Measurements from ENCODE around the gene ABCD4.

GRCh38 chr14:74289801-74290200 lies 12.9 kb downstream of the ABCD4 start:
- TF ChIP-seq REST (IDR thresholded peaks at IDR 0.05) = no peak
- TF ChIP-seq CTCF (IDR thresholded peaks at IDR 0.05) = no peak
- no peak for TF ChIP-seq HDAC2 (IDR thresholded peaks at IDR 0.05)
- TF ChIP-seq POLR2A (IDR thresholded peaks at IDR 0.05; ENCODE audit: low read length) = no peak
- TF ChIP-seq MAFK (IDR thresholded peaks at IDR 0.05; ENCODE audit: partially characterized antibody) = no peak
